ENCODE data around the gene AP2B1. TPM values are rescaled to one million over a fixed set of nuclear protein-coding genes. Genes with fewer than 3 reads are reported as not detected.

Gene AP2B1
- total and polyA plus RNA-seq, 9 of the 15 experiments (the other 6 are each of a cell fraction or from before 2014, with no cell fraction given): 60.1 to 287 (median 105) TPM

GRCh38 chr17:35627417-35627816, 40.3 kb downstream of the AP2B1 start:
- DNase-seq (ENCODE audit: extremely low read depth in 1 of 4, low spot score in 3 of 4): no peak
- intact Hi-C loops (cut with micrococcal nuclease): no loop called here
- 90% methylated on average over 4 of the region's 4 CpGs for WGBS (ENCODE audit: insufficient coverage, low coverage, missing lambda C conversion rate)

DNA sequence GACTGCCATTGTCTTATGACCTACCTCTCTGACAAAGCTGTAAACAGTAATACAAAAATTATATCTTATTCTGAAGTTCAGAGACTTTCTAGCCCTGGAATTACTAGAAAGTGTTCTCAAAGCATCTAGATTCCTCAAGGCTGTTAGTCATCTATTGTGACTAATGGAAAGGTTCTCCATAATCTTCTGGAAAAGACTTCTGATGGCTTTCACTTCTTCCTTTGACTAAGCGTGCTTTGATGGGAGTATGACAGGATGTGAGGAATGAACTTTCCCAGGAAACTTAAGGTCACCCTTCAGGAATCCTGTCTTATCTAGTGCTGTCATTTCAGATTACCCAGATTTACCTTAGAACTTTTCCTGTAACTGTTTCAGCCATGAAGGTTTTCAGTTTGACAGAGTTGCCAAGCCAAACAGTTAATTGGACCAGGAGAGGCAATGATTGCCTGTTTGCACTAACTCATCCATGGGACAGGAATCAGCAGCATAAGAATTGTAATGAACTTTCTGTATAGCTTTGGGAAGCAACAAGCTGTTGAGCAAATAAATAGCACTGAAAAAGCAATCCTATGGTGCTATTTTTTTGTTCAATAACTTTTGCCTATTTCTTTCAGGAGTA, 43.5 kb downstream of the AP2B1 start:
- intact Hi-C loops (cut with micrococcal nuclease) (no loop called here), in situ Hi-C loops (cut with MboI) (no loop called here)
- Histone ChIP-seq H3K79me2 (ENCODE audit: control insufficient read depth, insufficient read depth, low read length) (no peaks in the 10 kb centered on the region), H2AFZ (ENCODE audit: low read depth, low read length) (no peak overlapping the region), H3K4me3 (no peak overlapping the region), H3K27ac (ENCODE audit: extremely low read depth, low read depth, low read length) (no peak overlapping the region), H3K9me3 (replicated peaks; ENCODE audit: control insufficient read depth, insufficient read depth, low read depth, low read length) (no peaks in the 10 kb centered on the region), H4K20me1 (replicated peaks; ENCODE audit: control insufficient read depth, insufficient read depth, low read length) (no peaks in the 10 kb centered on the region), H3K9me1 (ENCODE audit: control insufficient read depth, insufficient read depth, low read length) (no peaks in the 10 kb centered on the region), H3K4me1 (replicated peaks in 1 of 2; ENCODE audit: control insufficient read depth in 2 of 2, insufficient read depth in 2 of 2, low read length in 2 of 2) (no peaks in the 10 kb centered on the region), H3K4me2 (ENCODE audit: insufficient read depth, low read length) (no peak overlapping the region), H3K36me3 (ENCODE audit: control insufficient read depth, insufficient read depth, low read length) (peaks cover 93% of the 10 kb centered on the region), H3K27me3 (ENCODE audit: control insufficient read depth in 2 of 2, insufficient read depth in 2 of 2, low read length in 2 of 2) (no peaks in the 10 kb centered on the region), H3K9ac (ENCODE audit: insufficient read depth in 1 of 2, low read depth in 2 of 2, low read length in 2 of 2) (no peak overlapping the region)
- FAIRE-seq (peak; percentile 70), DNase-seq (ENCODE audit: extremely low read depth in 1 of 4, low spot score in 3 of 4) (no peak), ATAC-seq (no peak)
- 71% methylated on average over 1 of the region's 1 CpG for WGBS (ENCODE audit: insufficient coverage, low coverage, missing lambda C conversion rate)
- TF ChIP-seq TRIM24 (IDR thresholded peaks at IDR 0.05) (no peak), FOSL1 (tag; conservative IDR thresholded peaks at IDR 0.05) (0 out of 2 replicates have a peak, but pooled peaks have one; percentile 35)
- ChIA-PET CTCF (ENCODE audit: low intra/inter-chr PET ratio) (no interaction called here), POLR2A (interaction anchor here (0.6 to 1.4 kb wide), 3 partner anchors 13 to 280 kb away, joined by 3 to 4 read pairs (median 3); no protein-coding TSS in a partner anchor)
- no TSS peak for BruUV-seq (replicated peaks)

More at GRCh38 chr17:35627417-35627816, 40.3 kb downstream of the AP2B1 start:
- H3K27ac ChIP-seq (ENCODE audit: extremely low read depth, low read depth, low read length): no peak overlapping the region
- no peak for TF ChIP-seq TBL1XR1 (IDR thresholded peaks at IDR 0.05; ENCODE audit: low read length in 2 of 2)
- TF ChIP-seq ZNF3 (CRISPR knock-in tag; IDR thresholded peaks at IDR 0.05): no peak
- ATAC-seq: no peak
- no peak overlapping the region for H3K4me3 ChIP-seq
- peaks cover 93% of the 10 kb centered on the region for H3K36me3 ChIP-seq (ENCODE audit: control insufficient read depth, insufficient read depth, low read length)
- H3K4me1 ChIP-seq (replicated peaks in 1 of 2; ENCODE audit: control insufficient read depth in 2 of 2, insufficient read depth in 2 of 2, low read length in 2 of 2): no peaks in the 10 kb centered on the region
- no peak overlapping the region for H3K9ac ChIP-seq (ENCODE audit: insufficient read depth in 1 of 2, low read depth in 2 of 2, low read length in 2 of 2)
- no peak overlapping the region for H2AFZ ChIP-seq (ENCODE audit: low read depth, low read length)
- H3K27me3 ChIP-seq (ENCODE audit: control insufficient read depth in 2 of 2, insufficient read depth in 2 of 2, low read length in 2 of 2): no peaks in the 10 kb centered on the region
- in situ Hi-C loops (cut with MboI): no loop called here
- POLR2A ChIA-PET: no interaction called here
- no peaks in the 10 kb centered on the region for H4K20me1 ChIP-seq (replicated peaks; ENCODE audit: control insufficient read depth, insufficient read depth, low read length)
- H3K9me3 ChIP-seq (replicated peaks; ENCODE audit: control insufficient read depth, insufficient read depth, low read depth, low read length): no peaks in the 10 kb centered on the region
- no peak overlapping the region for H3K4me2 ChIP-seq (ENCODE audit: insufficient read depth, low read length)
- BruUV-seq (replicated peaks): no TSS peak
- H3K9me1 ChIP-seq (ENCODE audit: control insufficient read depth, insufficient read depth, low read length): no peaks in the 10 kb centered on the region
- FAIRE-seq: no peak
- CTCF ChIA-PET (ENCODE audit: low intra/inter-chr PET ratio): no interaction called here
- no peaks in the 10 kb centered on the region for H3K79me2 ChIP-seq (ENCODE audit: control insufficient read depth, insufficient read depth, low read length)

Data from K562 (cell line).